Activated T-cell treated with anti-CD3 and anti-CD28 coated beads, Interleukin-2, amount 50 U/mL, for 1 hour (primary cell): ENCODE results near the gene SLC16A14.
"Not testable (repeated sequence)": the region's sequence is repeated elsewhere in the genome, so short reads cannot be mapped to it uniquely, and the experiment has no call there.

Experiments
- DNase-seq: peaks from one replicate; pipeline ENCODE4 v3.0.0-alpha.2; 2020

SLC16A14 gene

DNA sequence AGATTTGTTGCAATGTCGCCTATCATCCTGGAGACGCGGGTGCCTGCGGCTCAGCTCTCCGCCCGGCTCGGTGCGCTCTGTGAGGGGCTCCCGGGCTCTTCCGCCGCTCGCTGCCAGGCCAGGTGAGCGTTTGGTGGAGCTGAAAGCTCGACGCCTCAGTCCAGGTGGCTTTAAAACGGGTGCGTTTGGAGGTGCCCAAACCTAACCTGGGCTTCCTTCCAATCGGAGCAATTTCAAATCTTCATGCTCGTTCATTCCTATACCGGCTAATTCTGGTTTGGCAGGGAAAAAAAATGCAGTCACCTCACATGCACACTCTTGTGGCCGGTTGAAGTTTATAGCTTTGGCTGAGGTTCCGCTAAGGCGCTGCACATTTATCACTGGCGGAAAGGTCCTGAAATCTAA lies at the start of gene SLC16A14:
Gene SLC16A14 (minus strand): TSS at position 274 of the 405 bp plus-strand sequence. CDS start 9,572 bp downstream, outside the sequence.
- no peak for DNase-seq

DNA sequence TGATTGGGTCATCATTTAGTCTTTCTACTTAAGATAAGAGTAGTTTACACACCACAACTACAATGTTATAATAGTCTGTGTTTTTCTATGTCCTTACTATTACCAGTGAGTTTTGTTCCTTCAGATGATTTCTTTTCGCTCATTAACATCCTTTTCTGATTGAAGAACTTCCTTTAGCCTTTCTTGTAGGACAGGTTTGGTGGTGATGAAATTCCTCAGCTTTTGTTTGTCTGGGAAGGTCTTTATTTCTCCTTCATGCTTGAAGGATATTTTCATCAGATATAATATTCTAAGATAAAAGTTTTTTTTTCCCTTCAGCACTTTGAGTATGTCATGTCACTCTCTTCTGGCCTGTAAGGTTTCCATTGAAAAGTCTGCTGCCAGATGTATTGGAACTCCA lies 38.0 kb upstream of the SLC16A14 start:
- no peak for DNase-seq

DNA sequence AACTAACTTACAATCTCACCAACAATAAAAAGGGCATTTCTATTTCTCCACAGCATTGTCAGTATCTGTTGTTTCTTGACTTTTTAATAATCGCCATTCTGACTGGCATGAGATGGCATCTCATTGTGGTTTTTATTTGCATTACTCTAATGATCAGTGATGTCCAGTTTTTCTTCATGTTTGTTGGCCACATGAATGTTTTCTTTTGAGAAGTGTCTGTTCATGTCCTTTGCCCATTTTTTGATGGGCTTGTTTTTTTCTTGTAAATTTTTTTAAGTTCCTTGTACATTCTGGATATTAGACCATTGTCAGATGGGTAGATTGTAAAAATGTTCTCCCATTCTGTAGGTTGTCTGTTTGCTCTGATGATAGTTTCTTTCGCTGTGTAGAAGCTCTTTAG lies 33.2 kb upstream of the SLC16A14 start:
- not testable (repeated sequence) for DNase-seq

- DNase-seq, result no peak
Observed at GRCh38 chr2:230097841-230098240, 29.1 kb upstream of the SLC16A14 start.

- DNase-seq, result no peak
Observed at GRCh38 chr2:230097424-230097823, 28.7 kb upstream of the SLC16A14 start.

DNA sequence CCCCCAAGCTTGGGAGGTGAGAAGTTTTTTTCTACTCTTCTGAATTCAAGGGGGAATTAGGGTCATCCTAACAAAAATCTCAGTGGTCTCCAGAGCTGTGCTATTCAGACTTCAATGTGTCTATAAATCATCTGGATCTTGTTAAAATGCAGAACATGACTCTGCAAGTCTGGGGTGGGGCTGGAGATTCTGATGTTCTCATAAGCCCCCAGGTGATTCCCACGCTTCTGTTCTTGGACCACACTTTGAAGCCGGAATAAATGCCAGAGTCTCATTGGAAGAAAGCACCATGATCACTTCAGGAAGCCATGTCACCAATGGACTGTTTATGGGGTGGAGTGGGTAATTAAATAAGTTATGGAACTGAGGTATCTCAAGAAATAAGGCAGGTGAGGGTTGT lies 22.2 kb upstream of the SLC16A14 start:
- DNase-seq, result no peak

- no peak for DNase-seq
Observed at GRCh38 chr2:230085201-230085600, 16.5 kb upstream of the SLC16A14 start.

GRCh38 chr2:230077851-230078547 lies 9.3 kb upstream of the SLC16A14 start:
- no peak for DNase-seq

DNA sequence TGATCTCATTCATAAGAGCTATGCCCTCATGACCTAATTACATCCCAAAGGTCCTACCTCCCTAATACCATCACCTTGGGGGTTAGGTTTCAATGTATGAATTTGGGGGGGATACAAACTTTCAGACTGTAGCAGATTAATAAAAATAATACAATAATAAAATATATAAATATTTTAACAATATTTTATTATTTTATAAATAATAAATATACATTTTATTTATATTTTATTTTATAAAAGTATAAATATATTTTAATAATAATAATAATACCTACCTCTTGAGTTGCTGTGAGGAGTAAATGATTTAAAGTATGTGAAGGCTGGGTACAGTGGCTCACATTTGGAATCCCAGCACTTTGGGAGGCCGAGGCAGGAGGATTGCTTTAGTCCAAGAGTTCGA lies 8.1 kb upstream of the SLC16A14 start:
- no peak for DNase-seq

DNA sequence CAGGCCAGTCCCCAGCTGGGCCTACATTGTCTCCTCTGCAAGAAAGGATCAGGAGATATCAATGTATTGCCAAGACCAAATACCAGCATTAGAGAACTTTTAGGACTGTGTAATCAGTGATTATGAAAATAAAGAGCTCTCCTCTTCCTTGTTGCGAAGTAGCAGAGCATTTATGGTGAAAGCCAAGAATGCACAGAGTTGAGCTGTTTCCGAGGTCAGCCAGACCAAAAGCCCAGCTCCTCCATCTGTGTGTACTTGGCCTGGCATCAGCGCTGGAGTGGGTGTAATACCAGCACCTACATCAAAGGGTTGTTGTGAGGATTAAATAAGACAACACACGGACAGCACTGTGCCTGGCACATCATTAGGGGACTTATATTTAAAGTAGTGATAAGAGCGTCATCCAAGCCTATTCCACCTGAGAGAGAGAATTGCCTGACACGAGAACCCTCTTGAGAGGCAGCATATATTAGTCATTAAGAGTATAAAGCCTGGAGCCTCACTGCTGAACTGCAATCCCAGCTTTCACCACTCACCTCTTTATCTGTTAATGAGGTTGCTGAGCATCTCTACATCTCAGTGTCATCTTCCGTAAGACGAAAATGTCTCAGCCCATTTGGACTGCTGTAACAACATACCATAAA lies 7.4 kb upstream of the SLC16A14 start:
- no peak for DNase-seq

- DNase-seq, result no peak
Observed at GRCh38 chr2:230071421-230071820, 2.7 kb upstream of the SLC16A14 start.

DNA sequence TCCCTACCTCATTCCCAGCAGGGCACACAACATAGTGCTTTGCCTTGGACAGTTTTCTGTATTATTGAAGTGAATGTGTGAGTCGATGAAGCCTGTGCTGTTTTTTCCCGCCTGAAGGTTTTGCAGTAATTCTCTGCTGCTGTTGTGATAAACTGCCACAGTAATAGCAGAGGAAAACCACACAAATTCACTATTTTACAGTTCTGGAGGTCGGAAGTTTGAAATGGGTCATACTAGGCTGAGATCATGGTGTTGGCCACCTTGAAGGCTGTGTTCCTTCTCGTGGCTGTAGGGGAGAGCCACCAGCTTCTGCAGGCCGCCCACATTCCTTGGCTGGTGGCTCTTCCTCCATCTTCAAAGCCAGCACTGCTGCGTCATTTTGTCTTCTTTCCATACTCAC lies 678 bp upstream of the SLC16A14 start:
- DNase-seq, result no peak

DNA sequence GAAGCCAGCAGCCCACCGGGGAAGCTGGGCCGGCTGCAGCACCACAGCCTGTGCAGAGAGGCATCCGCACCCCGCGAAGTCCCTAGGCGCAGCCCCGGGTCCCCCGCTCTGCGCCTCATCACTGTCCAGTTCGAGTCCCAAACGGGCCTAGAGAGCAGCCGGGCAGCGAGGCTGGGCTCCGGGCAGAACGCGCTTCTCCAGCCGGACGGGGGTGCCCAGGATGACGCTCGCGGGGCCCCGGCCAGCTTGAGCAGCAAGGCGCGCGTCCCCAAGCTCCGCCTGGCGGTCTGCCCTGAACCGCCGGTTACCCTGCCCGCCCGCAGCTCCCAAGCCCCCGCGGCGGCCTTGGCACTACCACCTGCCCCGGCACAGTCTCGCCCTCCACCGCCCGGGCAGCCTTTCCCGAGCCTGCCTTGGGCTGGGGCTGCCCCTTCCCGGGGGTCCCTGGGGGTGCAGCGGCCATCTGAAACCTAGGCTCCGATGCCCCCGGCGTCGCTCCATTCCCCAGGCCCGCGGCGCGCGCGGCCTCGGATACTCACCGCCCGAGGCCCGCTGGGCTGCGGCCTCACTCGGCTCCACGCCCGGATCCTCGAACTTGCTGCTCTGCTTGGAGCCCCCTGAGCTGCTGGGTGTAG lies 591 bp downstream of the SLC16A14 start:
- peak; percentile 61 for DNase-seq

- no peak for DNase-seq
Observed at GRCh38 chr2:230060672-230061293, 7.9 kb downstream of the SLC16A14 start.

DNA sequence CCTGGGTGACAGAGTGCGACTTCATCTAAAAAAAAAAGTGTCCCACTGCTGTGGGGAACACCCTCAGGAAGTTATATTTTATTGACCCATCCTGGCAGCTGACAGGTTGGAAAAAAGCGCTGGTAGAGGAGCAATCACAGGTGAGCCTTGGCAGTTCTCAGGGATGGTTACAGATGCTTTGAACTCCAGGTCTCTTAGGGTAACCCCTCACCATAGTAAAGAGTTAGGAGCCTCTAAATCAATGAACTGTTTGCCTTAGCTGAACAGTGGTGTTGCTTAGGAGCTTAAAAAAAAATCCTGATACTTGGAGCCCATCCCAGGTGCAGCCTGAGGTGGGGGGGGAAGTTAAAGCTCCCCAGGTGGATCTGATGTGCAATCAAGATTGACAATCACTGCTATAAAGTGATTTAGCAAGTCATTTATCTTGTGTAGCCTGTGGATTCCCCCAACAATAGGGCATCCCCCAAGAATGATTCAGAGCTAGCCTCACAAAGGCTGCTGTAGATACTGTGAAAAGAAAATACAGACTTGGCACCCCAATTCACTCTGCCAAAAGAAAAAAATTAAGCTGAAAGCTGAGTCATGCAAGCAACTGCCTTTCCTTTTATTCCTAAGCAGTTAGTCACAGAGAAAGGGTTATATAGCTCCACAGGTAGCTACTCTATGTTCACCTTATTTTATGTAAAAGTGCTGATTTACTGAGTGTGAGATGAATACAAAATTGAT lies 14.8 kb downstream of the SLC16A14 start:
- DNase-seq, result no peak

DNA sequence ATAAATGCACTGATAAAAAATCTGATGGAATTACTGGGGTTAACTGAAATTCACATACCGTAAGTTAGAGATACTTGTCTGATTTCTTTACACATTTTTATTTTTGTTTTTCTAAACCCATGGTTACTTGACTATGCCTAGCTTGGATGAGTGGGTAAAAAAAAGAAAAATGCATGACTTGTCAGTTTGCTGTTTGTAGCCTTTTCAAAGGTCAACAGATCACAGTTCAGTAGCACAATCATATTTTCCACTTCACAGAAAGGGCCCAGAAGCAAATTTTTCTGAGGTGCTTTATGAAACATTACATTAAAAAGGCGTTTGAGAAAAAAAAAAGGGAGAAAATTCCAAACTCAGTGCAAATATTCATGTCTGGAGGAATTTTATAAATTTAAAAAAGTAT lies 16.4 kb downstream of the SLC16A14 start:
- no peak for DNase-seq

DNA sequence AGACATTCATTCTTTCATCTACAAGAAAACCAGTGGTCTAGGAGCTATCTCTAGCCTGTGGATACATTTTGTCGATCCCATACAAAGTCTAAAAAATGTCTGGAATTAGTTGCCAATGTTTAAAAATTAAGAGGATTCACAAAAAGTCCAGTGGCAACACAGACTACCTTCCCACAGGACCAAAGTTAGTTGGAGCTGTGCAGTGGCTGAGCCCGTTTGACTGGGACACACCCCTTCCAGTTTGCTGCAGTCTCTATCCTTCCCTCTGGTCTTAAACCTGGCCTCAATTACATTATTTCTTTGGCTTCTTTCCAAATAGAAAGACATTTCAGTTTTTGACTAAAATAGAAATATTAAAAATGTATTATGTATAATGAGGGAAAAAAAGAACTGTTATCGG lies 18.6 kb downstream of the SLC16A14 start:
- no peak for DNase-seq

- DNase-seq, result no peak
Observed at GRCh38 chr2:230048010-230048671, 20.6 kb downstream of the SLC16A14 start.

DNA sequence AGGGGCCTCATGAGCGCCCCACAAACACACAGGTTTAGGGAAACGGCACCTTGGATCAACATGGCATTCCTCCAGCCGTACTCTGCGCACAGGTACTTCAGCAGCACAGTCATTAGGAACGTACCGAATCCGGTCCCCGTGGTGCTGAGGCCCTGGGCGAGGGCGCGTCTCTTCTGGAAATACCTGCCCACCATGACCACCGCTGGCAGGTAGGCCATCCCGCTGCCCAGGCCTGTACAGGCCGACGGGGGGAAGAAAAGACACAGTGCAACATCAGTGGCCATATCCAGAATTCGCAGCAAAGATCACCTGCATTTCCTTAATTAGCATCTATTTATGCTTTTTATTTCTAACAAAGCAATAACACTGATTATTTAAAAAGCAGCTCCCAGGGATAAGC lies 22.2 kb downstream of the SLC16A14 start:
- DNase-seq, result no peak

GRCh38 chr2:230043461-230043860 lies 25.3 kb downstream of the SLC16A14 start:
- DNase-seq, result no peak

- no peak for DNase-seq
Observed at GRCh38 chr2:230043025-230043424, 25.7 kb downstream of the SLC16A14 start.

DNA sequence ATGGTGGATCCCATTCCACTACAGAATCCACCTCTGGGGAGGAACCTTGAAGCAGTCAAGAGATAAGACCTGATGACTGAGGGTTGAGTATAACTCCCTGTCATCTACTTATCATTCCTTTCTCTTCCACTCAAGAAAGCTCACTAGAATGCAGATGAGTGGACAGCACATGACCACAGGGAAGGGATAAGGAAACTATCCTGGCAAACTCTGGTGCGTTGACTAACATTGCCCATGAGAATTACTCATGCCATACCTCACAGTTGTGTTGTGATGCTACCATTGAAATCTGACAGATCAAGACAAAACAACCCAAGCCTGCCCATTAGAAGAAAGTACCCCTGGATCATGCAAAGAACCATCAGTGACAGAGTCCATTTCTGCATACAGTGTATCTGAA lies 26.5 kb downstream of the SLC16A14 start:
- no peak for DNase-seq

GRCh38 chr2:230023313-230023712 lies 45.4 kb downstream of the SLC16A14 start:
- no peak for DNase-seq
